Measurements from ENCODE around the gene NKX1-2.

The NKX1-2 gene

DNA sequence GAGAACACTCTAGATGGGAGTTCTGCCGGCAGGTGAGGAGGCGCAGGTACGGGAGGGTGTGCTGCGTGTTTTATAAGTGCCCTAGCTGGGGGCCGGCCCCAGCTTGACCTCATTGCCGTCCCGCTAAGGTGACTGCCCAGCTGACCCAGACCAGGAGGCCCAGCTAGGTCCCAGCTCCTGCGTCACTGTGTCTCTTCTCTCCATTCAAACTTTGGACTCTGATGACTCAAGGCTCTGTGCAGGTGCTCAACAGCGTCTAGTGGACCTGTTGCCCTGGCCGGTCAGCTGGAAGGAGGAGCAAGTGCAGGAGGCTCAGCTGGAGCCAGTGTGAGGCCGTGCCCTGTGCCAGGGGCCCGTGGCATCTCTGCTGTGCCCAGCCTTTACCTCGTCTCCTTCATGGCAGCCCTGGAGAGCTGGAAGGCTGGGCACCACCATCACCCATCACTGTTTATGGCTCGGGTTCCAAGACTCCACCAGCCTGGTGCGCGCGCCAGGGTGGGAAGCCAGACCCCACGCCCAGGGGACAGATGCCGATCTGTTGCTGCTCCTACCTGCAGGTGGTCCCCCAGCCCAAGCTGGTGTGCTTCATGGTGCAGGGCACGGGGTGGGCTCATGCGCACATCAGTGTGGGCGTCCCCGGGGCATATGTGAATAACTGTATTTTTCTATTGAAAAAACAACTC lies 26.3 kb upstream of the NKX1-2 start:
- no peak for DNase-seq (ENCODE audit: low spot score)

DNA sequence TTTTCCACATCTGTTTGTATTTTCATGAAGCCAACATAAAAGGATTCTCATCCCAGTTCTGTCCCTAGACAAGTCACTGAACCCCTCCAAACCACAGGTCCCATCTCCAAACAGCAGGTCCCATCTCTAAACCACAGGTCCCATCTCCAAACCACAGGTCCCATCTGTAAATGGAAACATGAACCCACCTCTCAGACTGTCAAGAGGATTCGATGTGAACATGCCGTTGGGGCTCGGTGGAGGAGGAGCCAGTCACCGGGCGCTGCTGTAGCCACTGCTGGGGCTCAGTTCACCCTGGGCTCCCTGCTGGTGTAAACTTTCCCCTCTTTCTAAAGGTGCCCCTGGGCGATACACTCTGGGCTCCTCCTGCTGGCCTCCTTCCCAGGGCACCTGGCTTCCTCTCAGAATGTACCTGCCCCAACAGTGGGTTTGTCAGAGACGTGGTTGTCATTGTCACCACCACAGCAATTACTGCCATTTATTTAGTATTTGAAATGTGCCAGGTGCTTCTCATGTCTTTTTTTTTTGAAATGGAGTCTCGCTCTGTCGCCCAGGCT lies 24.8 kb upstream of the NKX1-2 start:
- no peak for DNase-seq (ENCODE audit: low spot score)

DNA sequence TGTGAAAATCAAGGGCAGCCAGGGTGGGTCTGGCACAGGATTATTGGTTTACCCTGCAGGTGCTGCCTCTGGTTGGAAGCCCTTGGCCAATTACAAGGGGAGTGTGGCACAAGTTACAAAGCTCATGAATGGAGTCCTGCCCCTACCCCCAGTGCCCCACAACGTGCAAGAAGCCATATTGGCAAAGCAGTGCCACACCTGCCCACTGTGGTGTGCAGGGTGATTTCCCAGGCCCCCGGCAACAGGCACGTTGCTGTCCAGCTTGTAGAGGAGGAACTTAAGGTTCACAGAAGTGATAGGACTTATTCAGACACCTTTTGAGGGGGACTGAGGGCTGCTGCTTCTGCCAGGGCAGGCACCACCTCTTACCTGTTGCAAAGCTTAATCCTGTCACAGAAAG lies 23.2 kb upstream of the NKX1-2 start:
- DNase-seq (ENCODE audit: low spot score): no peak

DNA sequence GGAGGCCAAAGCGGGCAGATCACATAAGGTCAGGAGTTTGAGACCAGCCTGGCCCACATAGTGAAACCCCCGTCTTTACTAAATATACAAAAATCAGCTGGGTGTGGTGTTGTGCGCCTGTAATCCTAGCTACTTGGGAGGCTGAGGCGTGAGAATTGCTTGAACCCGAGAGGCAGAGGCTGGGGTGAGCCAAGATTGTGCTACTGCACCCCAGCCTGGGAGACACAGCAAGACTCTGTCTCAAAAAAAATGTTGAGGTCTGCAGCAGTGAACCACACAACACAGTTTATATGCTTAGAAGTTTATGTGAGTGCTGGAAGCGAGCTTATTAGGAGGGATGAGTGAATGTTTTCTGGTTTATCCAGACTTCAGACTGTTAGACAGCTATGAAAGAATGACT lies 22.2 kb upstream of the NKX1-2 start:
- no peak for DNase-seq (ENCODE audit: low spot score)

DNA sequence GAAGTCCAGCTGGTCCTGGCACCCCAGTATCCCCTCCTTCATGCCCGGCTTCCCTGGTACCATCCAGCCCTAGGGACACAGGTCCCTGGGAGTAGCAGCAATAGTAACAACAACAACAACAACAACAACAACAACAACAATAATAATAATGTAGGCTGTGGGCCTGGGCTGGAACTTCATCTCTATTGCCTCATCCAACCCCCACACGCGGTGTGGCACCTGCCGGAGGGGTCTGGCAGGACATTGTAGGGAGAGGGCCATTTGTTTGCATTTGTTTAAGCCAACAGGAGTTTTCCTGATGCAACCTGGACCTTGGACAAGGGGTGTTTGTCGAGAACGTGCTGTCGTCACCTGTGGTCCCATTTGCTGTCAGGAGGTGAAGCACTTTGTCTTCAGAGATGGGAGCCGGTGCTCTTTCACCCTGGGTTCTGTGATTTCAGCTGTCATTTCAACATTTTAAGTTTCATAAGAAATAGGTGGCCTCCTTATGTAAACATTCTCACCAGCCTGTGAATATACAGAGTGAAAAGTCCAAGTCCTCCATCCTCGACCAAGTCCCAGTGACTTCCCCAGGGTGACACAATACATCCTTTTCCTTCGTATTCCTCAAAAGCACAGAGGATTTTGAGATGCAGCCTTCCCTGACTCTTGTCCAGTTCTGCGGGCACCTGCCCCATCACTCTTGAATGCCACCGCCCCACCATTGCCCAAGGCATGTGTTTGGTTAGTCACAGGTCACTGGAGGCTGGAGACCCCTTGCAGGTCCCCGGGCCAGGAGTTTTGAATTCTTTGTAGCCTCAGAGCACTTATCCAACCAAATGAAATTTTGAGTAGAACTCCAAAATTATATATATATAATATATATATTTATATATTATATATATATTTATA lies 21.0 kb upstream of the NKX1-2 start:
- DNase-seq (ENCODE audit: low spot score): no peak

DNA sequence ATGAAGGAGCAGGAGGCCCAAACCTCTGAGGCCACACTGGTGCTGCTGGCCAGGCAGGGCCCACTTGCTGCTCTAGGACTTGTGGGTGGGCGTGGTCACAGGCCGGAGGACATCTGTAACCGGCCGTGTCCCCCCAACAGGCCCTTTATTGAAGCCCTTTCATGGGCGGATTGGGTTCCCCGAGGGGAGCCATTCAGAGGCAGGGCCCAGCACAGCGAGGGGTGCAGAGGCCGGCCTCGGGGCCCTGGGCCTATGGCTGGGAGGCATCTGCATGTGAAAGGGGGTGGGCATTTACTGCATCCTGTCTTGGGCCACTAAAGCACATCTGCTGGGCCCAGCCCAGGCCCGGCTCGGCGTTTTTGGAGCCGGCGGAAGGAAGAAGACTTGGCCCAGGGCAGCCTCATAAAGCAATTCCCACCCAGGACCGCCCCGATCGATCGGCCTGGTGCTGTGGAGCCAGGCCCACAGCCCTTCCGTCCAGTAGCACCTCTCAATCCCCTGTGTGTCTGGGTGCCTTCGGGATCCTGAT lies 20.2 kb upstream of the NKX1-2 start:
- DNase-seq (ENCODE audit: low spot score): no peak

DNA sequence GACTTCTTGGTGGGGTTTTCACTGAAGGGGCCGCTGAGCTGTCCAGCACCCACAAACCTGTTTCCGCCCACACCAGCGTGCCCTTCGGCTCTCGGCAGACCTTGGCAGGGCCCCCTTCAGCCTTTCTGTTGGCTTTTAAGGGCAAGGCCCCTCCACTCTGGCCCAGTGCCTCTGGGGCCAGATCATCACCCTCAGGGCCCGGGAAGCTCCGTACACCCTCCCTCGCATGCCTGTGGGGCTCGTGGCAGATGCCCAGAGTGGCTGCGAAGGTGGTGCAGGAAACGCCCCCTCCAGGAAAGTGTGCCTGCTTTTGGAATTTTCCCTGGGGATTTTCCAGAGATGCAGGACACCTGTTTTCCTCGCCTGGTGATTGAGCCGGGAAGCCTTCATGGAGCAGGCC lies 18.8 kb upstream of the NKX1-2 start:
- no peak for DNase-seq (ENCODE audit: low spot score)

DNA sequence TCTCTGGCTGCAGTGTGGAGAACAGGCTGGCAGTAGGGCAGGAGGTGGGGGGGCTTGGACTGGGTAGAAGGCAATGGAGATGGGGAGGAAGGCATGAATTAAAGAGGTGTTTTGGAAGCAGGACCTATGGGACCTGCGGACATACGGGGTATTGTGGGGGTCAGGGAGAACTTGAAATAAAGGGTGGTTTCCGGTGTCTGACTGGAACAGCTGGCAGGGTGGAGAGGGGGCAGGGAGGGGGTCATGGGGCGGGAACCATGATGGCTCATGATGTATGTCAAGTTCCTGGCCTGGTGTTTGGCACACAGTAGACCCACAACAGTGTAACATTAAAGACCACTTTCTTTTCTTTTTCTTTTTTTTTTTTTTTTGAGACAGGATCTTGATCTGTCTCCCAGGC lies 17.3 kb upstream of the NKX1-2 start:
- no peak for DNase-seq (ENCODE audit: low spot score)

DNA sequence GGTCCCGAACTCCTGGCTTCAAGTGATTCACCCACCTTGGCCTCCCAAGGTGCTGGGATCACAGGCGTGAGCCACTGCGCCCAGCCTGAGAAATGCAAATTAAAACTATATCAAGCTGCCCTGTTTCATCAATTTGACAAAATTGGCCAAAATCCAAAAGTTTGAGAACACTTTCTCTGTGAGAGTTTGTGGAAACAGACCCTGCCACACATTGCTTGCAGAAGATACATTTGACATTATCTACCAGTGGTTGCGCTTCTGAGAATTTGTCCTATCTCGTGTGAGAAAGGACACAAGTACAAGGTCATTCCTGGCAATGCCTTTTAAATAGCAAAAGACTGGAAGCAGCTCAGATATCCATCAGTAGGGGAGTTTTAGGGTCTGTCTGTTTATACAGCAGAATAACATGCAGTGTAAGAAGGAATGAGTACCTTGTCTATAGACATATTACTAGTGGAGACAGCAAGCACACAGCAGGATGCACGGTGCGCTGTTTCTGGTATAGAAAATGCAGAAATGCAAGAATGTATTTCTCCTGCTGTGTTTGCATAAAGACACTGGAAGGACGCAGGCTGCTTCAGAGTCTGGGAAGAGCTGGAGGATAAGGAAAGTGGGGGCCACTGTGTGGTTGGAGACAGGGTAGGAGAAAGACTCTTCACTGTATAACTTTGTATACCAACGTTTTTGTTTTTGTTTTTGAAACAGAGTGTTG lies 16.1 kb upstream of the NKX1-2 start:
- DNase-seq (ENCODE audit: low spot score): no peak

DNA sequence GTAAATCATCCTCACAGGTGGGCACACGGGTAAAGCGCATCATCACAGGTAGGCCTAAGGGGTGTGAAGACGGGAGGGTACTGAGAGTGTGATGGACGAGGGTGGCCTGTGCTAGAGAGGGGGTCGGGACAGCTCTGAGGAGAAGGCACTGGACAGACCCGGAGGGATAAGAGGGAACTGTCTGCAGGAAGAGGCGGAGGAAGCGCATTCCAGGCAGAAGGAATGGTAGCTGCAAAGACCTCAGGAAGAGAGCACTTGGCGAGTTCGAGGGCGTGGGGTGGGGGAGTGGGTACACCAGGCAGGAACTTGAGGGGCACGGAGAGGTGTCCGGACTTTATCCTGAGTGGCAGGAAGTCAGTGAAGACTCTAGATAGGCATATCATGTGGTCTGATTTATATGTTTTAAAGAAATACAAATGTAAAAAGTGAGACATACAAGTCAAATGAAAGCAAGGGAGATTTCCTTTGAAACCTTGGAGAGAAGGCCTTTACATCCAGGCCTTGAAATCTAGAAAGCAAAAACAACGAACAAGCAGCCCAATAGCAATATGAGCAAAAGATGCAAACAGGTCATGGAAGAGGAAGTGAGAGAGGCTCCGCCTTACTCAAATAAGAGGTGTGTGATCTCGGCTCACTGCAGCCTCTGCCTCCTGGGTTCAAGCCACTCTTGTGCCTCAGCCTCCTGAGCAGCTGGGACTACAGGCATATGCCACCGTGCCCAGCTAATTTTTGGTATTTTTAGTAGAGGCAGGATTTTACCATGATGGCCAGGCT lies 15.4 kb upstream of the NKX1-2 start:
- DNase-seq (ENCODE audit: low spot score): no peak

DNA sequence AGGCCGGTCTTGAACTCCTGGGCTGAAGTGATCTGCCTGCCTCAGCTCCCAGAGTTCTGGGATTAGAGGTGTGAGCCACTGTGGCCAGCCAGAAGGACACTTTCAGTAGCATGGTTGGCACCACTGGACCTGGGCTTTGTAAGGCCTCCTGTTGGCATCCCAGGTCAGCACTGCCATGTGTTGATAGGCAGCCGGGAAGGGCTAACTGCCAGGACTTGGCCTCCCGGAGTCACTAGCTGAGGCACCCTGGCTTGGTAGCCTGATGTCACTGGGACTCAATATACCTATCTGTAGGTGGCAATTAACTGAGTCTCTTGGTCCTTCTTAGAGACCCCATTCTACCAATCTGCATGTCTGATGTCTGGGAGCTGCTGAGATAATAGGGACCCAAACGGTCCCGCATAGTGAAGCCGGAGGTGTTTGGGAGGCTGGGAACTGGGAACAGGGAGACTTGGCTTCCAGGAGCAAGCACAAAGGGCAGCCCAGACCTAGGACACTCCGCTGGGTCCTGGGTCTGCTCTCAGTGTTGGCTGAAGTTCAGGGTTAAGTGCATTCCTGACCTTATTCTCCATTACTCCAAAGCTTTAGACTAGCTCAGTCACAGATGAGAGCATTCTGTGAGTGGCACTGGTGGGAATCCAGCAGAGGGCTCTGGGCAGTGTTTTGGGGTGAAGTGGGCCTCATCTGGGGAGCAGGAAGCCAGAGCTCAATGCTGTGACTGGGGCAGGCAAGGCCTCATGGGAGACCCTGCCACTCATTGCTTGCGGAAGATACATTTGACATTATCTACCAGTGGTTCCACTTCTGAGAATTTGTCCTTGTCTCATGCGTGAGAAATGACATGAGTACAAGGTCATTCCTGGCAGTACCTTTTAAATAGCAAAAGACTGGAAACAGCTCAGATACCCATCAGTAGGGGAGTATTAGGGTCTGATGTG lies 14.5 kb upstream of the NKX1-2 start:
- DNase-seq (ENCODE audit: low spot score): no peak

DNA sequence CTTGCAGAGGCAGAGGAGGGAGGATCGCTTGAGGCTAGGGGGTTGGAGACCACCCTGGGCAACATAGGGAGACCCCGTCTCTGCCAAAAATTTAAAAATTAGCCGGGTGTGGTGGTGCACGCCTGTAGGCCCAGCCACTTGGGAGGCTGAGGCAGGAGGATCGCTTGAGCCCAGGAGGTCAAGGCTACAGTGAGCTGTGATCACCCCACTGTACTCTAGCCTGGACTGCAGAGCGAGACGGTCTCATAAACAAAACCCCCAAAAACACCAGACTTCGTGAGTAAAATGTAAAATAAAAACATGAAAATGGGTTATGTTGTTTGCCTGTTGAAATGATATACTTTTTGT lies 12.5 kb upstream of the NKX1-2 start:
- DNase-seq (ENCODE audit: low spot score): no peak

DNA sequence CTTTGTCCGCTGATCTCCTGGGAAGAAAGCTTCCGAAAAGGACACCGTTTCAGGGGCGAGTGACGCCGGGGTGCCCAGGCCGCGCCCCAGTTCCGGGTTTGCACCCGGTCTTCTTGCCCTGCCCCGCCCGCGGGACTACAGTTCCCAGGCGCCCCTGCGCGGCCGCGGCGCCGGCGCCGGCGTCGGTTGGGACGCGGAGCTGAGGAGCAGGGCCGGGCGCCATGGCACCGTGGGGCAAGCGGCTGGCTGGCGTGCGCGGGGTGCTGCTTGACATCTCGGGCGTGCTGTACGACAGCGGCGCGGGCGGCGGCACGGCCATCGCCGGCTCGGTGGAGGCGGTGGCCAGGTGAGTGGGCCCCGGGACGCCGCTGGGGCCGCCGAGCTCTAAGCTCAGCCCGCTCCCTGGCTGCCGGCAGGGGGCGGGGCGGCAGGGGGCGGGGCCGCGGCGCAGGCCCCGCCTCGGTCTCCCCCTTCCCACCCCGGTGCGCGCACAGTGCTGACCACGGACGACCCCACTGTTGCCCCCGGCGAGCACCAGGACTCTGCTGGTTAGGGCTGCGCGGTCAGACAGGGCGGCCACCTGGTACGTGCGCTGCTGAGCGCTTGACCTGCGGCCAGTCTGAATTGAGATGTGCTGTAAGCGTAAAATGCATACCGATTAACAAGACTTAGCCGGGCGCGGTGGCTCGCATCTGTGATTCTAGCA lies 12.0 kb upstream of the NKX1-2 start, which contains the start of gene LHPP:
Gene LHPP, plus strand, starts transcription at position 182 of the 706 bp plus-strand sequence. Its CDS starts 40 bp downstream, at position 222.
- DNase-seq (ENCODE audit: low spot score): peak; percentile 77

DNA sequence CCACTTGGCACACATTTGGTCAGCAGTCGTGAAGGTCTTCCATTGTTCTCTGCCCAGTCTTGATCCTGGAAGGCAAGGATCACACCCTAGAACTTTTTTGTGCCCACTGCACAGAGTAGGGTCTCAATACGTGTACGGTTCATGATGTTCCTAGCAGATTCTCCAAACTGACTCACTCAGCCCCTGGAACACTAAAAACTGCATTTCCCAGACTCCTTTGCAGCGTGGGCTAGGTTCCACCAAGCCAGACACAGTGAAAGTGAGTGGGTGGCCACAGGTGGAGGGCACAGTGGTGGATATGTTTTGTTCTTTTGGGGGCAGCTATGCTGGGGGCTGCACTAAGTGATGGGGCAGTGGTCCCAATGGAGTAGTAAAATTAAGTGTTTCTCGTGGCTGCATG lies 10.3 kb upstream of the NKX1-2 start:
- DNase-seq (ENCODE audit: low spot score): no peak

DNA sequence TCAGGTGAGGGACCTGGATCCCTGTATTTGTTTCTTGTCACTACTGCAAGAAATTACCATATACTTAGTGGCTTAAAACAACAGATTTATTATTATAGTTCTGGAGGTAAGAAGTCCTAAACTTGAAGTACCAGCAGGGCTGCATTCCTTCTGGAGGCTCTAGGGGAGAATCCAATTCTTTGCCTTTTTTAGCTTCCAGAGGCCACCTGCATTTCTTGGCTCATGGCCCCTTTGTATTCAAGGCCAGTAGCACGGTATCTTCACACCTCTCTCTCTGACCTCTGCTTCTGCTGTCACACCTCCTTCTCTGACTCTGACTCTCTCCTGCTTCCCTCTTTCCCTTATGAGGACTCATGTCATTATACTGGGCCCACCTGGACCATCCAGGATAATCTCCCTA lies 9.6 kb upstream of the NKX1-2 start:
- no peak for DNase-seq (ENCODE audit: low spot score)

DNA sequence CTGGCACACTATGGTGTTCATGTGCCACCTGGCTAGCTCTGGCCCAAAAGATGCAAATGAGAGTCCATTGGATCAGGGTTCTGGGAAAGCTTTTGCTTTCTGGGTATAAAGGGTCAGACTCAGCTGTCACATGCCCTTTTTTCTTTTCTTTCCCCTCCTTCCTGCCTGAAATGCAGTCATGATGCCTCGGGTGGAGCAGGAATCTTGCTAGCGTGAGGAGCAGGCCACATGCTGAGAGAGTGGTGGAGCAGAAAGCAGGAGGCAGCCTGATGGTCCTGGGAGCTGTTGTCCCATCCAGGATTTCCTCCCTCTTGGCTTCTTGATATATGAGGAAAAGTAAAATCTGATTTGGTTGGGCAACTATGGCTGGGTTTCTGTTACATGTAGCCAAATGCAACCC lies 9.1 kb upstream of the NKX1-2 start:
- DNase-seq (ENCODE audit: low spot score): no peak

DNA sequence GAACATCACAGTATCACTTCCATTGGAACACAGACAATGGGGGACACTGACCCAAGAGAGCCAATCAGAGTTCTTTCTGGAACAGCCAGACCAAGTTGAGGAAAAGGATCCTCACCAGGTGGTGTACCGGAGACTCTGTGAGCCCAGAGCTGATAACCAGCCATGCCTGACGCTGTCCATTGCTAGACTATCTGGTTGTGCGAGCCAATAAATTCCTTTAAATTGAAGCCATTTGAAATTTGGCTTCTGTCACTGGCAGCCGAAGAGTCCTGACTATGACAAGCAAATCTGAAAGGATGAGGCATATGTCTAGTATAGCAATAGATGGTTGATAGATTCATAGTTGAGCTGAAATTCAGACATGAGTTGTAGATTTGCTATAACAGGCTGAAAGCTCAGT lies 8.6 kb upstream of the NKX1-2 start:
- no peak for DNase-seq (ENCODE audit: low spot score)

DNA sequence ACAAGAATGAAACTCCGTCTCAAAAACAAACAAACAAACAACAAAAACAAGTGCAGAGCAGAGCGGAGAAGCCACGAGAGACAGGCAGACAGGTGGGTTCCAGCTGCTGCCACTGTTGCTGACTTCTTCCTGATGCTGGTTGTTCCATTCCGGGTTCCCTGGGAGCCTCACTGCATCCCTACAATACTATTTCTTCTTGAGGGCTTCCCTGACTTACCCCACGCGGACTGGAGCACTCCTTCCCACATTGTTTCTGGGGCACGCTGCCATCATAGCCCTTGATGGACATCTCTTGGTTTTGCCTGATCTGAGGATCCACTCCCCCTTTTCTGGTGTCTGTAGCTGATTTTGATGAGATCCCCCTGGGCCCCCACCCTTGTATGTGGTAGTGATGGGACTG lies 5.6 kb upstream of the NKX1-2 start:
- no peak for DNase-seq (ENCODE audit: low spot score)

DNA sequence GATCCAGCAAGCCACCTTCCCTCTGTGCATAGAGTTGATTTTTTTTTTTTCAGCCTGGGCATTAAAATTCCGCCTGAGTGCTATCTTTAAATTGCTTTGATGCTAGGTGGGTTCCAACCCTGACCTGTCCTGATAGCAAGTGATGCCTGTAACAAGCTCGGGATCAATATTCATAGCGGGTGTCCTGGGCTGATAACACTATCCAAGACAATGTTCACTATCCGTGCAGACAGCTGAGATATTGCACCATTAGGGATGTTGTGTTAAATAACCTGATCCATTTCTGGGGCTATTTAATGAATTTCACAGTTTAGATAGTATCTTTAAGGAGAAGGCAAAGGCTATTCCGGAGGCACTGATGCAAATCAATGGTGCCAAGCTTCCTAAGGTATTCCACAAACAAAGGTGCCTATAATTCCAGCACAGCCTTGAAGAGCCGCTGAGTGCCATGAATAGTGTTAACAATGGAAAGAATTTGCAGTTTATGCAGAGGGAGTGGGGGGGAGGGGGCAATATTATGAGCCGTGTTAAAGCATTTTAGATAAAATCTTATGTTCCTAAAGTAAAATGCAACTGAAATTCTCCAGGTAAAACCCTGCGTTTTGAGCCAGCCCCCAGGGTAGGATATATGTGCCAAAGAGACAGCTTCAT lies 4.2 kb upstream of the NKX1-2 start:
- DNase-seq (ENCODE audit: low spot score): no peak
